HG03060 (cell line): Measurements from ENCODE around the gene HMSD.

Experiments
- ATAC-seq: cut with Tn5 transposase; IDR thresholded peaks from one replicate; pipeline ENCODE4 v1.9.1; 2021; ENCODE audit warnings: low read depth, moderate number of reproducible peaks; ENCODE audit not compliant: unreplicated experiment

The HMSD gene

DNA sequence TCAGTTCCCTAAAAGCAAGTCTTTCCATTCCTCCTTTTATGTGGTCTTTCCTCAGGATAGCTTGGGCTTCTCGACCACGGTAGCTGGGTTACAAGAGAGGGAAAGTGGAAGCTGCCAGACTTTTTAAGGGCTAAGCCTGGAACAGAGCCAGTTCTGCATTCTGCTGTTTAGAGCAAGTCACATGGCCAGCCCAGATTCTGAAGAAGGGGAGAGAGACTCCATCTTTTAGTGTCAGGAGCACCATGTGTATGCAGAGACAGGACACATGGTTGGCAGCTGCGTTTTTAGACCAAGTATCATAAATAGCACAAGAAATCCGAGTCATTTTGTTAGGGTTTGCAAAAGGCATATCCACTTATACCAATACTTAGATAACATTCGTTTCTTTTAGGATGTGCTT is 4.7 kb downstream of the HMSD start:
- ATAC-seq = no peak

DNA sequence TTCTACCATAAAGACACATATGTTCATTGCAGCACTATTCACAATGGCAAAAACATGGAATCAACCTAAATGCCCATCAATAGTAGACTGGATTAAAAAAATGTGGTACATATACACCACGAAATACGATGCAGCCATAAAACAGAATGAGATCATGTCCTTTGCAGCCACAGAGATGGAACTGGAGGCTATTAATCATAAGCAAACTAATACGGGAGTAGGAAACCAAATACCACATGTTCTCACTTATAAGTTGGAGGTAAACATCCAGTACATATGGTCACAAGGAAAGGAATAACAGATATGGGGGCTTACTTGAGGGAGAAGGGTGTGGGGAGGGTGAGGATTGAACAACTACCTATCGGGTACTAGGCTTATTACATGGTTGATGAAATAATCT is 7.7 kb downstream of the HMSD start:
- ATAC-seq = no peak

DNA sequence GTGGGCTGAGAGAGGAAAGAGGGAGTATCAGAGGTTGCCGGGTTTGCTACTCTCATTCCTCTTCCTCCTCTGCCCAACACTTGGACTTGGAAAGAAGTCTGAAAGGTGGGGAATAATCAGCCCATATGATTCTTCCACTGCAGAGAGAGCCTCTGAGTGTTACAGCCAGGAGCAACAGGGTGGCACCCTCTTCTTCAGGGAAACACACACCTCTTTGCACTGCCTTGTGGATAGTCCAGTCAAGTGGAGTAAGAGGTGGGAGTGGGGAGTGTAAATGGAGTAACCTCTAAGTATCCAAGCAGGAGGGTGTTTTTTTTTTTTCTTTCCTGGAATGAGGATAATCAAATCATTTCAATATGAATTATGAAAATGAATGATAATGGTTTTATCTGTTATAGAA is 11.8 kb downstream of the HMSD start:
- ATAC-seq = no peak

DNA sequence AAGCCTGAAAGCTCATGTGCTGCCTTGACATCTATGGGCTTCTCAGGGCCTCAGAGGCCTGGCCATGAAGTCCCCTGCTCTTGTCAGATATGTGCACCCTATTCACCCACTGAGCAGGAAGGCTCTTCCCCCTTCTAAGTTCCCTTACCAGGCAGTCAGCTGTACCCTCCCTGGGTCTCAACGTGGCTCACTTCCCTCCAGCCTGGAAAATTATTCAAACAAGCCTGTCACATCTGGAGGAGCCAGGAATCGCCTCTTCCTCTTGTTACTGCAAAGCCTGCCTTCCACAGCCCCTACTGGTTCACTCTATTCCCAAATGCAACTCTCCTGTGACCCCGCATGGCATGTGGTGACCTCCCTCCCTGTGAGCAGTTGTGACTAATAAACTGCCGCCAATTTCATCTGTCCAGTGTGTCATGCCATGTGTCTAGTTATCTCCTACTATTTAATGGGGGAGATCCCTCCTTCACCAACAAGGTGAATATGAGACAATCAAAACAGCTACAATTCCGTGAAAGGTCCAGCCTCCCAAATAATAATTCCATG is 12.4 kb downstream of the HMSD start:
- no peak for ATAC-seq

DNA sequence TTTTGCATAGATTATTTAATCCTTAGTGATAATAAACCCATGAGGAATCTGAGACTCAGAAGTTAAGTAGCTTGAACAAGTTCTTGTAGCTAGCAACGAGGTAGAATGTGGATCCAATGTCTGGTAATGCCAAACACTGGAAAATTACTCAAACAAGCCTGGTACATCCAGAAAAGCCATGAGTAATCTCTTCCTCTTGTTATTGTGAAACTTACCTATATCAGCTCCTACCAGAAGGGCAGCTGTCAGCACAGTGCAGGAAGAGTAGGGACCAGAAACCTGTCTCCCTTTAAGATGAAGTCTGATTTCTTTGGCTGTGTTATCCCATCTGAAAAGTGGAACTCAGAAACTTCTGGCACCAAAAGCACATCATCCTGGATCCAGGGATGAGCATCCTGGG is 13.0 kb downstream of the HMSD start:
- no peak for ATAC-seq

DNA sequence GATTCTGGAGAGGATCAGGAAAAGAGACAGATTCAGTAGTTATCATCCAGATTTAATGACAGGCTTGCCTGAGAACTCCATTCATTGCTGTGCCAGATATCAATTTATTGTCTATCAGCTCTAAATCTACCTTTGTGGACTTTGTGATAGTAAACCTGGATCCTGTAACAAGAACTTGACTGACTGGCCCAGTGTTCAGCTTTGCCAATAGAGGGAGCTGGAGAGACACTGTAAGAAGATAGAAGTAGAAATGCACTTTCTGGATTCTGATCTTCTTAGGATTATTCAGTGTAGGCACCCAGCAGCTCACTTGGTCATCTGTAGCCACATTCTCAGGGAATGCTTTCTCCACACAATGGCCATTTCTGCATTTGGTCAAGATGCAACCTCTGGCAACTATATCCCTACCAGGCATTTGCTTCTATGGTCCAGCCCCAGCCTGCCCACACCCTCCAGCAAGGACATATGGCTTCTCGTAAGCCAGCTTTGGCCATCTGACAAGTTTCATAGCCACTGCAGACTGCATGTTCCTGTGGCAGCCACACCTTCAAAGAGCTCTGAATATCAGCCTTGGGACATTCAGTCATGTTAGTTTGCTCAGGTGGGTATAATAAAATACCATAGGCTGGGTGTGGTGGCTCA is 14.6 kb downstream of the HMSD start:
- no peak for ATAC-seq

DNA sequence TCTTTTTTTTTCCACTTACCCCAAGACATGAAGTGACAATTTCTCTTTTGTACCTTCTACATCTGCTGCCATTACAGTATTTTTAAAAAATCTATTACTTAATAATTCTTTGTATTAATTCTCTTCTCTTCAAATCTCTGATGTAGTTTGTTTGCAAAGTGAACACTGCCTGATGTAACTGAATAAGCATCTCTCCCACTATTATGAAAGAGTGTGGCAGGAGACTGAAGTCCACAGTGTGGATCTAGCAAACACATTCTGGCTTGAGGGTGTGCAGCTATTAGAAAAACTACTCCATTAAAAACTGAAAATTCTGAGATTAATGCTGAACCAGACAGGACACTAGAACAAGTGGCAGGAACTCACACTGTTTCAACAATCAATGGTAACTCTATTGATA is 15.8 kb downstream of the HMSD start:
- no peak for ATAC-seq

DNA sequence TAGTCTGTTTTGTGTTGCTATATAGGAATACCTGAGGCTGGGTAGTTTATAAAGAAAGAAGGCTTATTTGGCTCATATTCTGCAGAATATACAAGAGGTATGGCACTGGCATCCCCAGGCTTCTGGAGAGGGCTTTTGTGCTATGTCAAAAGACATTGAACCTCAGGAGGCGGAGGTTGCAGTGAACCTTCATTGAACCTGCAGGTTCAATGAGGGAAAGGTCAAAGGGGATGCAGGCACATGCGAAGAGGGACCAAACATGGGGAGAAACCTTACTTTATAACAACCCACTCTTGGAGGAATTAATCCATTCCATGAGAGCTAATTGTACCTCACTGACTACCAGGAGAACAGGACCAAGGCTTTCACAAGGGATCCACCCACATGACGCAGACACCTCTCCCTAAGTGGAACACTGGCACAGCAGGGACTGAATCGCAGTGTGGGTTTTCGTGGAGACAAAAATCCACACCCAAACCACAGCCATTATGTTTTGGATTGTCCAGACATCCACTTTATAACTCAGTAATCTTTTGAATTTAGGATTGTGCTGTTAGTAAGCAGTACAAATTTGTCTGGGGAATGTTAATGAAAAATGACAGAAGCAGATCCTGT is 16.7 kb downstream of the HMSD start:
- no peak for ATAC-seq

DNA sequence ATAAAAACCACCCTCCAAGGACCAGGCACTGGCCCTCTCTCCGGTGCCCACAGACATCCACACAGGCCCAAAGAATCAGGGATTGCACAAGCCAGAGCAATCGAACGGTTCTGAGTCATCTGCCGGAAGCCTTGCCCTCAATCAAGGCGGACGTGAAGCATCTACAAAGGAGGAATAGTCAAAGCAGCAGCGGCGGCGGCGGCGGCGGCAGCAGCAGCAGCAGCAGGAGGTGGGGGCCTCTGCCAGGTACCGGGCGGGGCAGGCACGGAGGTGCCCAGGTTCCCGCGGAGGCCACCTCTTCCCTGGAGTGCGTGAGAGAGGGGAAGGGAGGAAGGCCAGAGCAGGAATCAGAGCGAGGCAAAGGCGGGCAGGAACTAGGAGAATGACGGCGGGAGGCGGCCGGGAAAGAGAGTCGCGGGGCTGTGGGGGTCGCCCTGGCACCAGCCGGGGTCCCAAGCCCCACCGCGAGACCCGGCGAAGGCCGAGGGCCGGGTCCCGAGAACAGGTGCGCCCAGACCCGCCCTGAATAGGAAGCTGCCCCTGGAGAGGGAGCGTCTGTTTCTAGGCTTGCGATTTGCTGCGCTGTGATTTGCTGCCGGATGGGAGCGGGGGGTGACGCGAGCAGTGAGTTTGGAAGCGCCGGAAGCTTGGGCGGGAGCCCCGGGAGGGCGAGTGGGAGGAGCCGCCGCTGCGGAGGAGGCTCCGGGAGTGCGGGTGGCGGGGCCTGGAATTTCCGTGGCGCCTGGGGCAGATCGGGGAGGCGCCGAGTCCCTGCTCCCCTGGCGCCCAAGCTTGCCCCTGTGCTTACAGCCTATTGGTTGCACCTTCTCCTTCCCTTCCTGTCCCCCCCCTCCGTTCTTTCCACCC is 21.1 kb downstream of the HMSD start, which contains the start of gene SERPINB8:
Gene SERPINB8 (plus strand): TSS at position 140 of the 867 bp plus-strand sequence. CDS start 8,228 bp downstream, outside the sequence.
- peak; percentile 78 for ATAC-seq

DNA sequence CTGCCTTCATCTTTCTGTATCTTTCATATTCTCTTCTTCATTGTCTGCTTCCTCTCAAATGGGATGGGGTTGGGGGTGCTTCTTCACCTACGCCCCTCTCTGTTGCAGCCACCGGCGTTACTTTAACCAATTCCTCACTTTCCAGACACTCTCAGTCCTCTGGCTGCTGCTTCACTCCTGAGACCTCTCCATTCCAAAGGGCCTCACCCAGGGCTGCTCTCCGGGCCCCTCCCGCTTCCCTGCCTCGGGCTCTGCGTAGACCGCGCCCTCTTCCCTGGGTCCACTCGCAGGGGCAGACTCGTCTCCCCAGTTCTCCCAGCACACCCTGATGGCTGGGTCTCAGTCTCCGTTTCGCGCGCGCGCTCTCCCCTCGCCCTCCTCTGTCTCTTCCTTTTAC is 21.7 kb downstream of the HMSD start:
- ATAC-seq = no peak

DNA sequence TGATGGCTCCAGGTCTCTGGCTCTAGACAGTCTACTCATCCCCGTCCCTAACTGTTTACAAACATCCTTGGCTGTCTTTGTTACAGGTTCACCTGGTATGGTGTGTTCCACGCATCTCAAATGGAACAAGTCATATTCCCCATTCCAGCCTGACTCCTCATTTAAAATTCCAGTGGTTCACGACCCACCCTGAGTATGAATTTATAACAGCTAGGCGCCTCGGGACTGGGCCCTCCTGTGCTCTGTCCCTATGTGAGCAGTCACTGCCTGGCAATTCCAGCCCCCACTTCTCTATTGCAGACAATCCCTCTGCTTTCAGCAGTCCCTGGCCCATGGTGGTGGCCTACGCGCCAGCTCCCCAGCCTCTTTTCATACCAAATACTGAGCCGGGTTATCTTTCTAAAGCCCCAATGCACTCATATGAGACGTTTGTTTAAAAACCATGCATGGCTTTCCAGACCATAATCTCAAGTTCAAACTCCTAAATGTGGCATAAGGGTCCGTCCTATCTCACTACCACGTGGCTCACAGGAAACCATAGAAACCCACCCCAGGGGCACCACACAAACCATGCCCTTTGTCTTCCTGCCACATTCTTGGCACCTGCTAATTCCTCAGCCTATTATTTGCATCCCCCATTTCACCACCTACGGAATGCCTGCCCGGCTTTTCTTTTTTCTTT is 22.4 kb downstream of the HMSD start:
- no peak for ATAC-seq

DNA sequence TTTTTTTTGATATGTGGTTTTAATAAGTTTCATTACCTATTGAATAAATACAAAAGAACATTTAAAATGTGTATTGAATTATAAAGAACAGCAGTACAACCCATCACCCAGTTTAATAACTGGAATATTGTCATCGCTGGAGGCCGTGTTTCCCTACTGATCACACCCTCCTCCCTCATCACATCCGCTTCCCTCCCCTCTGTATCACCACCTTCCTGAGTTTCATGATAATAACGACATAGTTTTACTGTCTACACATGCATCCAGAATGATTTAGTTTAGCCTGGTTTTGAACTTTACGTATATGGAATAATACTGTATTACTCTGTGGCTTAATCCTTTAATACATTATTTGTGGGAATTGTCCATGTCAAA is 22.9 kb downstream of the HMSD start:
- ATAC-seq = no peak

DNA sequence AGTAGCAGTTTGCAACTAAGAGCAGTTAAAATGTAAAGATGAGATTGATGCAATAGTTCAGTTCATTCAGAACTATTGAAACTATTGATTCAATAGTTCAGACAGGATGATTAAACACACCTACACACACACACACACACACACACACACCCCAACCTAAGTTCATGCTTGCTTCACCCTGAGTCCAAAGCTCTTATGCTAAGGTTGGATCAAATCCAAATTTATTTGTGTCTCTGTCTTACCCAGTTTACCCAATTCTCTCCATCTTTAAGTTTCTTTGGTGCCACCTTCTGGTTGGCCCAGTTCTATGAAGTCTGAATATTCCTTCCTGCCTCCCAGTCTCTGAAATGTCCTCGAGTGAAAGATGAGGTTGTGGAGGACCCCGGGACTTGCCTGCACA is 25.9 kb downstream of the HMSD start:
- no peak for ATAC-seq

DNA sequence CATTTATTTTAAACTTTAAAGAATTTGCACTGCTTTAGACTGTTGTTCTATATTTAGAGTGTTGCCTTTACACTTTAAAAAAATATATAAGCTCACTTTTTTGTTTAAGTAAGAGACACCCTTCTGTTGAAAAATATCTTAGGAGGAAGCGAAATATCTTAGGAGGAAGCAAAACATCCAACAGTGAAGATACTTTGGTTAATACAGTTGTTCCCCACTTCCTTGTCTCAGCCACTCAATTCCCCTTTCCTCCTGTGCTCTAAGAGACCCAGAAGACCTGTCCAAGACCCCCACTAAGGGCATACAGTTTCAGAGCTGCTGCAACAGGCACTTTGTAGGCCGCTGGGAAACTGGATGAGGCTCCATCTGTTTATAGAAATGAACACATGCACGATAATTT is 26.5 kb downstream of the HMSD start:
- no peak for ATAC-seq

DNA sequence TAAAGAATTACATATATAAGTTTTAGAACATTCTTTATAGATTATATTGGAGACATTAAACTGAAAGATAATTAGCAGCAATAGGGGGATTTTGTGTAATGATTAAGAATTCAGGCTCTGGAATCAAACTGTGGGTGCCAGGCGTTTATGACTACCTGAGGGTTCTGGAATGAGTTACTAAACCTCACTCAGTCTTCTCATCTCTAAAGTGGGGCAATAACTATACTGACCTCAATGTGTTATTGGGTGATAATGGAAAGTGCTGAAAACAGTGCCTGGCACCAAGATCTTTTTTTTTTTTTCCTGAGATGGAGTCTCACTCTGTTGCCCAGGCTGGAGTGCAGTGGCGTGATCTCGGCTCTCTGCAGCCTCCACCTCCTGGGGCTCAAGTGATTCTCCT is 27.9 kb downstream of the HMSD start:
- ATAC-seq = no peak

DNA sequence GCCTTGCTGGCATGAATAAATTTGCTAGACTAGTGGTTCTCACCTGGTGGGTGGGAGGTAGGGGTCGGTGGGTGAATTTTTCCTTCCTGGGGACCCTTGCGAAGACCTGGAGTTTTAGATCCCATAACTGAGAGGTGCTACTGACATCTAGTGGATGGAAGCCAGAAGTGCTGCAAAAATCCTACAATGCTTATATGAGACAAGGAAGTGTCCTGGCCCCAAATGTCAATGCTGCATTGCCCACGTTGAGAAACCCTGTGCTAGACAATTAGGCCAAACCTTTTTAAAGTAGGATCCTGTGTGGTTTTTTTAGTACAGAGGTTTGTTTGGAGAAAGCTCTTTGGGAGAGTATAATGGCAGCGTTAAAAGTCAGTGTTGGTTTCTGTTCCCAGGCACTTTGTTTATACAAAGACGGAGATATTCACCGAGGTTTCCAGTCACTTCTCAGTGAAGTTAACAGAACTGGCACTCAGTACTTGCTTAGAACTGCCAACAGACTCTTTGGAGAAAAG is 30.4 kb downstream of the HMSD start:
- peak; percentile 69 for ATAC-seq

DNA sequence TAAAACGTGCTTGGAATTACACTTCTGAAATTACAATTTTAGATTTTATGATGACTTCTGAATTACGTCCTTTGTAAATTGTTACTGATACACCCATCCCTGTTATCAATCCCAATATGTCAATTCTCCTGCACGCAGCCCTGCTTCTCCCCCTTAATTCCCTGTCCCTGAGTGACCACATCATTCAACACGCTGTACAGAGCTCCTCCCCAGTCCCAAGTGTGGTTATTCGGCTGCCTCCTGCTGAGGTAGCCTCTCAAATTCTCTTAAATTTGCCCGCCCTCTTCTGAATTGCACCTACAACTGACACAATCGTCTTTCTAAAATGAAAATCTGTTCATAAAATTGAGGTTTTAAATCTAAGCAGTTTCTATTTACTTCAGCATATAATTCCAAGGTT is 30.9 kb downstream of the HMSD start:
- ATAC-seq = no peak

DNA sequence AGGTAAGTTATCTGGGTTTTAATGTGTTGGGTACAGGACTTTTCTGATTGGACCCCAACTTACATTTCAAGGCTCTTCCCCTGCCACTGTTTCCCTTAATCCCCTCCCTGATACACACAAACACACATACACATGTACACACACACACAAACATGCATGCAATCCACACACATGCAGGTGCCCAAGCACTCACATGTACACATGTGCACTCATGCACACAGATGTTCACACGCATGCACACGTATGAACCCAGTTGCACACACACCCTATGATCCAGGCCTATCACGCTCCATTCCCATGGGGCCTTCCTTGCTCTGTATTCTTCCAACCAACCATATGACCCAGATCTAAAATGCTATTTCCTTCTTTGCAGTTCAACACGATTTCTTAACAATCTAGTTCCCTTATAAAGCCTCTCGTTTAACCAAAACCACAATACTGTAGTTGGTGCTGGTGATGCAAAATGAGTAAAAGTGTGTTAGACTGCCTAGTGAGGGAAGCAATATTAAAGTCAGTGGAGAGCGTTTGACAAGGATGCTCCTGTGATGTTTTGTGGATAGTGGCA is 31.9 kb downstream of the HMSD start:
- ATAC-seq = no peak

DNA sequence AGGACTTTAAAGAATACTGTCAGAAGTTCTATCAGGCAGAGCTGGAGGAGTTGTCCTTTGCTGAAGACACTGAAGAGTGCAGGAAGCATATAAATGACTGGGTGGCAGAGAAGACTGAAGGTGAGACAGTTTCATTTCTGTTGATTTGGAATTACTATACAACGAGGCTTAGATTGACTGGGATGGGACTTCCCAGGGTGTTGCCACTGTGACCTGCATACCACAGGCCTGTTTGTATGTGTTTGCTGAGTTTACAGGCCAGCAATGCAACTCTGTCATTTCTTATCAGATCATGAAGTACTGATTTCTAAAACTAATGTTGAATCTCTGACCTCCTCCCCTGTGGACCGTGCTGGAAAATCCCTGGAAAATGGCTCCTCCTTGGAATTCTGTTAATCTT is 32.6 kb downstream of the HMSD start:
- ATAC-seq = no peak

DNA sequence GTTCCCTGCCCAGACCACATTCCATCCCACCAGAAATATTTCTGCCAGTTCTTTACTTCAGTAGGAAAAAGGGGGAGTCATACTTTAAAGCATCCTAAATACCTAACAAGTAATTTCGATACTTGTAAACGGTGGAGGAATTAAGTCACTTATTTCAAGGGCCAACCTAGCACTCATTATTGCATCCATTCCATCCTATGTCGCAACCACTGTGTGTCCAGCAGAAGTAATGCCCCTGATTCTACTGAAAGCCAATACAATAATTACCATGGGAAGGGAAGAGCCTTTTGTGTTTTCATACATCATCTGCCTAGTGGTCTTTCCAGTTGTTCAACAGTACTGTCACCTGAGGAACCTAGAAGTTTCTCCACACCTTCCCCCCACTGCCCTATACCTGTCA is 33.3 kb downstream of the HMSD start:
- ATAC-seq = no peak
